IPS-20b (cell line): Measurements from ENCODE around the gene RTN4RL1.

ENCODE experiments used
- H3K27ac ChIP-seq: one replicate; pipeline ENCODE4 v1.5.1; 2013; ENCODE audit warnings: low read length
- H3K27me3 ChIP-seq: 2 replicates; pipeline ENCODE4 v1.6.1; 2013; ENCODE audit warnings: mild to moderate bottlenecking, low read length, inconsistent platforms; ENCODE audit not compliant: insufficient read depth
- H3K36me3 ChIP-seq: 2 replicates; pipeline ENCODE4 v1.6.1; 2013; ENCODE audit warnings: low read depth, mild to moderate bottlenecking, inconsistent platforms, low read length, moderate library complexity; ENCODE audit not compliant: insufficient read depth
- H3K4me1 ChIP-seq: 2 replicates; pipeline ENCODE4 v1.6.1; 2013; ENCODE audit warnings: mild to moderate bottlenecking, control low read depth, inconsistent platforms, low read length, moderate library complexity; ENCODE audit not compliant: insufficient read depth
- H3K4me3 ChIP-seq: 2 replicates; pipeline ENCODE4 v1.5.1; 2013; ENCODE audit warnings: mild to moderate bottlenecking, low read length, inconsistent platforms
- H3K9ac ChIP-seq: 2 replicates; pipeline ENCODE4 v1.6.1; 2013; ENCODE audit warnings: low read depth, mild to moderate bottlenecking, inconsistent platforms, low read length, moderate library complexity
- H3K9me3 ChIP-seq: 2 replicates; pipeline ENCODE4 v1.6.1; 2013; ENCODE audit warnings: mild to moderate bottlenecking, low read depth, low read length, inconsistent platforms; ENCODE audit not compliant: insufficient read depth

Gene RTN4RL1

GRCh38 chr17:2025220-2025621 is at the start of gene RTN4RL1:
RTN4RL1 (minus strand) TSS chr17:2025334; CDS start chr17:2024865, 469 bp downstream.
- Histone ChIP-seq H3K4me1 (0 out of 2 replicates have a peak, but pooled peaks cover 3% of the 10 kb centered on the region), H3K4me3 (peak within 1 kb of the TSS; percentile 51; the same call in 1 of the 2 replicates), H3K9ac (no peak within 1 kb of the TSS), H3K27me3 (peaks cover 93% of the 10 kb centered on the region), H3K27ac (no peak within 1 kb of the TSS), H3K36me3 (no peaks in the 10 kb centered on the region), H3K9me3 (no peaks in the 10 kb centered on the region)

DNA sequence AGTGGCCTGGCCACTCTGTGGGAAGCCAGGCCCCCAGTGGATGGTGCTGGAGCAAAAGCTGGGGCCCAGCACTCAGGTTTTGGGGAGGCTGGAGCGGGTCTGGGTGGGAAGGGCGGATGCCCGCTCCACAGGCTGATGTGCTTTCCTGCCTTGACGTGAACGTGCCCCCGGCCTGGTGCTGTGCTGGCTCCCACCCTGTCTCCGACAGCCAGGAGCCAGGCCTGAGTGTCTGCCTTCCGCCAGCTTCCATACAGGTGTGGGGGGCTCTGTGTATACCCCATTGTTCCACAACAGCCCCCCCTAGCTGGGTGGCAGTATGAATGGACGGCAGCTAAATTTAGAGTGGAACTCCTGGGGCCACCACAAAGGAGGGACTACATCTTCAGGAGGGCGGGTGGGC is 49.8 kb upstream of the RTN4RL1 start:
- H3K9ac ChIP-seq = no peak overlapping the region

GRCh38 chr17:2071455-2072281 is 46.5 kb upstream of the RTN4RL1 start:
- Histone ChIP-seq H3K27ac (no peak overlapping the region), H3K27me3 (no peaks in the 10 kb centered on the region), H3K9me3 (no peaks in the 10 kb centered on the region), H3K36me3 (peaks cover 5% of the 10 kb centered on the region; the same call in 1 of the 2 replicates), H3K4me3 (no peak overlapping the region), H3K9ac (no peak overlapping the region), H3K4me1 (peaks cover 8% of the 10 kb centered on the region)

More for the DNA sequence above, 49.8 kb upstream of the RTN4RL1 start:
- H3K36me3 ChIP-seq = peaks cover 14% of the 10 kb centered on the region
- H3K27me3 ChIP-seq = no peaks in the 10 kb centered on the region
- H3K9me3 ChIP-seq = no peaks in the 10 kb centered on the region
- H3K4me3 ChIP-seq = no peak overlapping the region
- peaks cover 8% of the 10 kb centered on the region for H3K4me1 ChIP-seq
- H3K27ac ChIP-seq = no peak overlapping the region

DNA sequence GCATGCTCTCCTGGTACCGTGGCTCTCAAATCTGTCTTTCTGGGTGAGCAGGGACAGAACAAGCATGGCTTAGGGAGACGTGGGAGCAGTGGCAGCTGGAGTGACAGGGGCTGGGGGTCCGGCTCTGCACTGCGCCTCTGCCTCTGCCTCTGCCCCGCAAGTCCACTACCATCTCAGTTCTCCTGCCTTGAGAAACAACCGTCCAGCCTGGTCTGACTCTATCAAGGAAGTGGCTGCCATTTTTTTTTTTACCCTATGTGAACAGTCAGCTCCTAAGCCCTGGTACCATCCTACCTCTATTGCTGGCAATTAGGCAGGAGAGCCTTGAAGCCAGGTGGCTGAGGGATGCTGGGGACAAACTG is 45.9 kb upstream of the RTN4RL1 start:
- H3K27me3 ChIP-seq = no peaks in the 10 kb centered on the region
- H3K36me3 ChIP-seq = peaks cover 10% of the 10 kb centered on the region; the same call in 1 of the 2 replicates
- H3K4me1 ChIP-seq = peaks cover 8% of the 10 kb centered on the region
- no peak overlapping the region for H3K4me3 ChIP-seq
- no peaks in the 10 kb centered on the region for H3K9me3 ChIP-seq
- no peak overlapping the region for H3K27ac ChIP-seq
- H3K9ac ChIP-seq = no peak overlapping the region

- Histone ChIP-seq H3K27me3 (no peaks in the 10 kb centered on the region), H3K27ac (no peak overlapping the region), H3K36me3 (peaks cover 12% of the 10 kb centered on the region; the same call in 1 of the 2 replicates), H3K9ac (no peak overlapping the region), H3K9me3 (no peaks in the 10 kb centered on the region), H3K4me1 (peaks cover 6% of the 10 kb centered on the region; the same call in 1 of the 2 replicates), H3K4me3 (no peak overlapping the region)
Measured at GRCh38 chr17:2070241-2071023, 45.3 kb upstream of the RTN4RL1 start.

DNA sequence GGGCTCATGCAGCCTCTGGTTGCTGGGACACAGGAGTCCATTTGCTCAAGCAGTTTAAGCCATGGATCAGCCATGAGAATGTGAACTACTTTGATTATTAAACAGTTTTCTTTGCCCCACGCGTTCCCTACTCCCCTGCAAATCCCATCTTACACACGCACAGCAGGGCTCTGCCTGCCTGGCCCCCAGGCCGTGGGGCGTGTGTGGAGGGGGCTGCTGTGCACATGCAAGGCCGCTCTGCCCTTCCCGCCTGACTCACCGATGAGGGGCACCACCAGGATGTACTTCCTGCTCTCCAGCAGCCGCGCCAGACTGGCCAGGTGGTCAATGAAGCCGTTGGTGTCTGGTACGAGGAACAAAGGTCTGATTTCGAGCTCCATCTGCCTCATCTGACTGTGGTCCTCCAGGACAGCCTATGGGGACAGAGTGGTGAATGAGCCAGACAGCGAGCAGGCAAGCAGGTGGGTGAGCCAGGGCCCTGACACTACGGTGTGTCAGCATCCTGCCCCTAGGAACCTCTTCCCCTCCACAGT is 43.5 kb upstream of the RTN4RL1 start:
- Histone ChIP-seq H3K4me1 (peaks cover 4% of the 10 kb centered on the region), H3K4me3 (no peak overlapping the region), H3K27me3 (no peaks in the 10 kb centered on the region), H3K9me3 (no peaks in the 10 kb centered on the region), H3K9ac (no peak overlapping the region), H3K36me3 (peaks cover 16% of the 10 kb centered on the region; the same call in 1 of the 2 replicates), H3K27ac (no peak overlapping the region)

GRCh38 chr17:2068031-2068518 is 42.9 kb upstream of the RTN4RL1 start:
- Histone ChIP-seq H3K27me3 (no peaks in the 10 kb centered on the region), H3K36me3 (peaks cover 21% of the 10 kb centered on the region; the same call in 1 of the 2 replicates), H3K27ac (no peak overlapping the region), H3K4me1 (peaks cover 8% of the 10 kb centered on the region), H3K9ac (no peak overlapping the region), H3K4me3 (no peak overlapping the region), H3K9me3 (no peaks in the 10 kb centered on the region)

DNA sequence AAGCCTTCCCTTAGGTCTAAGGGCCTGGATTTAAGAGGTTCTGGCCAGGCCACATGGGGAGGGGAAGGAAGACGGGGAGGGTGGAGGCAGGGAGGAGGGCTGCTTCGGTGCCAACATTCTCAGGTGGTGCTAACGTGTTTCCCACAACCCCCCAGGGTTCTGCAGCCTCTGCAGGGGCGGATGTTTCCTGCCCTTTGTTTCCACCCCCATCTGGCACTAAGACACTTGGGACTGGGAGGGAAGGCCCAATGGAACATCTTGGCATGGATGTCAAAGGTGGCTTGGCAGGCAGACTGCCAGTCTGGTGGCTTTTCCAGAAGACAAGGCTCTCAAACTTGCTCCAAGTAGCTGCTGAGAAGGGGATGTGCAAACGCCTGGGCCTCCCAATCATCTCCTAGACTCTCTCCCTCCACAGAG is 42.5 kb upstream of the RTN4RL1 start:
- Histone ChIP-seq H3K27me3 (no peaks in the 10 kb centered on the region), H3K9ac (no peak overlapping the region), H3K4me1 (peaks cover 12% of the 10 kb centered on the region), H3K4me3 (no peak overlapping the region), H3K9me3 (no peaks in the 10 kb centered on the region), H3K27ac (no peak overlapping the region), H3K36me3 (peaks cover 22% of the 10 kb centered on the region; the same call in 1 of the 2 replicates)

GRCh38 chr17:2067048-2067561 is 42.0 kb upstream of the RTN4RL1 start:
- peaks cover 17% of the 10 kb centered on the region for H3K4me1 ChIP-seq
- H3K27ac ChIP-seq = no peak overlapping the region
- peaks cover 22% of the 10 kb centered on the region; the same call in 1 of the 2 replicates for H3K36me3 ChIP-seq
- H3K27me3 ChIP-seq = no peaks in the 10 kb centered on the region
- H3K9me3 ChIP-seq = no peaks in the 10 kb centered on the region
- no peak overlapping the region for H3K4me3 ChIP-seq
- no peak overlapping the region for H3K9ac ChIP-seq

- Histone ChIP-seq H3K9ac (no peak overlapping the region), H3K36me3 (peaks cover 22% of the 10 kb centered on the region; the same call in 1 of the 2 replicates), H3K4me3 (no peak overlapping the region), H3K9me3 (no peaks in the 10 kb centered on the region), H3K4me1 (peaks cover 16% of the 10 kb centered on the region), H3K27ac (no peak overlapping the region), H3K27me3 (no peaks in the 10 kb centered on the region; the same call in 1 of the 2 replicates)
Measured at GRCh38 chr17:2065949-2066400, 40.8 kb upstream of the RTN4RL1 start.
